ENCODE results near the gene ATR.
A peak's percentile ranks its signal among the peaks of the same experiment; 100 is the strongest.
"Not testable (repeated sequence)": the region's sequence is repeated elsewhere in the genome, so short reads cannot be mapped to it uniquely, and the experiment has no call there.

The ATR gene

GRCh38 chr3:142578329-142579223 is at the start of gene ATR:
ATR (minus strand) TSS chr3:142578733; CDS start chr3:142578704, 29 bp downstream.
- peak; percentile 97 for DNase-seq (ENCODE audit: low read depth)

GRCh38 chr3:142626971-142627370 is 48.4 kb upstream of the ATR start:
- DNase-seq (ENCODE audit: low read depth): no peak

GRCh38 chr3:142625153-142625440 is 46.6 kb upstream of the ATR start:
- DNase-seq (ENCODE audit: low read depth): no peak

GRCh38 chr3:142624341-142625152 is 46.0 kb upstream of the ATR start:
- no peak for DNase-seq (ENCODE audit: low read depth)

GRCh38 chr3:142623194-142623593 is 44.7 kb upstream of the ATR start:
- no peak for DNase-seq (ENCODE audit: low read depth)

- DNase-seq (ENCODE audit: low read depth): no peak
Measured at GRCh38 chr3:142622405-142622804, 43.9 kb upstream of the ATR start.

- DNase-seq (ENCODE audit: low read depth): no peak
Measured at GRCh38 chr3:142618917-142619461, 40.5 kb upstream of the ATR start.

- DNase-seq (ENCODE audit: low read depth): no peak
Measured at GRCh38 chr3:142615171-142615570, 36.6 kb upstream of the ATR start.

GRCh38 chr3:142614059-142614626 is 35.6 kb upstream of the ATR start:
- no peak for DNase-seq (ENCODE audit: low read depth)

- DNase-seq (ENCODE audit: low read depth): no peak
Measured at GRCh38 chr3:142613491-142613890, 35.0 kb upstream of the ATR start.

GRCh38 chr3:142611206-142611605 is 32.7 kb upstream of the ATR start:
- no peak for DNase-seq (ENCODE audit: low read depth)

- no peak for DNase-seq (ENCODE audit: low read depth)
Measured at GRCh38 chr3:142609136-142609535, 30.6 kb upstream of the ATR start.

- no peak for DNase-seq (ENCODE audit: low read depth)
Measured at GRCh38 chr3:142608631-142609030, 30.1 kb upstream of the ATR start.

- DNase-seq (ENCODE audit: low read depth): no peak
Measured at GRCh38 chr3:142604940-142605339, 26.4 kb upstream of the ATR start.

GRCh38 chr3:142603386-142603705 is 24.8 kb upstream of the ATR start:
- DNase-seq (ENCODE audit: low read depth): not testable (repeated sequence)

- DNase-seq (ENCODE audit: low read depth): no peak
Measured at GRCh38 chr3:142602619-142603385, 24.3 kb upstream of the ATR start.

GRCh38 chr3:142601713-142602112 is 23.2 kb upstream of the ATR start:
- no peak for DNase-seq (ENCODE audit: low read depth)

GRCh38 chr3:142597906-142598305 is 19.4 kb upstream of the ATR start:
- DNase-seq (ENCODE audit: low read depth): no peak

GRCh38 chr3:142596726-142597088 is 18.2 kb upstream of the ATR start:
- DNase-seq (ENCODE audit: low read depth): no peak

- DNase-seq (ENCODE audit: low read depth): peak; percentile 76
Measured at GRCh38 chr3:142595951-142596725, 17.6 kb upstream of the ATR start, which contains the start of gene PLS1. PLS1 (plus strand) TSS chr3:142596393; CDS start chr3:142664238, 67,845 bp downstream.

- DNase-seq (ENCODE audit: low read depth): peak; percentile 93
Measured at GRCh38 chr3:142595581-142595950, 17.0 kb upstream of the ATR start.
